Left ventricle myocardium inferior (tissue), 1 donor: Measurements from ENCODE around the gene MUC2. TPM values are rescaled to one million over a fixed set of nuclear protein-coding genes. Genes with fewer than 3 reads are reported as not detected.

ENCODE experiments used
- DNase-seq: peaks from one replicate; pipeline ENCODE4 v3.0.0-alpha.2; 2020
- H3K27ac ChIP-seq: fragments of 200-600 bp; replicated peaks from 2 replicates; pipeline ENCODE4 v1.8.0; 2021
- H3K27me3 ChIP-seq: fragments of 200-600 bp; 2 replicates; pipeline ENCODE4 v1.8.0; 2021; ENCODE audit warnings: low read depth
- H3K36me3 ChIP-seq: fragments of 200-600 bp; 2 replicates; pipeline ENCODE4 v1.8.0; 2021
- H3K4me1 ChIP-seq: fragments of 200-600 bp; 2 replicates; pipeline ENCODE4 v1.8.0; 2021
- H3K4me3 ChIP-seq: fragments of 200-600 bp; 2 replicates; pipeline ENCODE4 v1.8.0; 2021; ENCODE audit warnings: mild to moderate bottlenecking, moderate library complexity
- H3K9me3 ChIP-seq: fragments of 200-600 bp; replicated peaks from 2 replicates; pipeline ENCODE4 v1.8.0; 2021
- CTCF ChIP-seq: fragments of 200-600 bp; IDR thresholded peaks from 2 replicates; pipeline ENCODE4 v1.8.0; 2021; ENCODE audit warnings: antibody characterized with exemption, mild to moderate bottlenecking, borderline replicate concordance
- intact Hi-C: fragments of 100-400 bp; cut with micrococcal nuclease; formaldehyde crosslinking; loops from one replicate; pipeline ENCODE4 v1.11.0; 2022
- total RNA-seq: library from RNA; stranded (reverse); fragmentation: NEBNext Ultra II Directional; extraction: Animal tissue kit (Norgen Biotek cat#: 25700); gene quantifications from one replicate; pipeline ENCODE4 v1.2.1, GENCODE V29; 2021
- donor health status: DM: no; HTN: yes; CAD: no; lungs with severe emphysema.

The MUC2 gene
- total RNA-seq, 1 donor from 2014 or later = 0.03 TPM

GRCh38 chr11:1103401-1104360 is 29.0 kb downstream of the MUC2 start:
- Histone ChIP-seq H3K36me3 (no peaks in the 10 kb centered on the region), H3K4me1 (no peaks in the 10 kb centered on the region), H3K27ac (no peak overlapping the region), H3K9me3 (no peaks in the 10 kb centered on the region), H3K4me3 (no peak overlapping the region), H3K27me3 (peaks cover 25% of the 10 kb centered on the region)
- TF ChIP-seq CTCF = no peak
- intact Hi-C loops = no loop called here
- DNase-seq = no peak

- DNase-seq = no peak
- intact Hi-C loops = no loop called here
- Histone ChIP-seq H3K36me3 (no peaks in the 10 kb centered on the region), H3K4me3 (no peak overlapping the region), H3K9me3 (no peaks in the 10 kb centered on the region), H3K4me1 (no peaks in the 10 kb centered on the region), H3K27me3 (peaks cover 34% of the 10 kb centered on the region), H3K27ac (no peak overlapping the region)
- no peak for TF ChIP-seq CTCF
Observed at GRCh38 chr11:1104411-1105182, 29.9 kb downstream of the MUC2 start.

GRCh38 chr11:1105183-1105565 is 30.5 kb downstream of the MUC2 start:
- Histone ChIP-seq H3K27me3 (peaks cover 39% of the 10 kb centered on the region), H3K4me1 (no peaks in the 10 kb centered on the region), H3K36me3 (no peaks in the 10 kb centered on the region), H3K27ac (no peak overlapping the region), H3K9me3 (no peaks in the 10 kb centered on the region), H3K4me3 (no peak overlapping the region)
- intact Hi-C loops = no loop called here
- DNase-seq = no peak
- TF ChIP-seq CTCF = no peak

- DNase-seq = no peak
- peaks cover 39% of the 10 kb centered on the region for H3K27me3 ChIP-seq
- no peak overlapping the region for H3K27ac ChIP-seq
- no peaks in the 10 kb centered on the region for H3K4me1 ChIP-seq
- no peak for TF ChIP-seq CTCF
- H3K4me3 ChIP-seq = no peak overlapping the region
- intact Hi-C loops = no loop called here
- no peaks in the 10 kb centered on the region for H3K9me3 ChIP-seq
- H3K36me3 ChIP-seq = no peaks in the 10 kb centered on the region
Observed at GRCh38 chr11:1106387-1106786, 31.7 kb downstream of the MUC2 start.

- Histone ChIP-seq H3K36me3 (no peaks in the 10 kb centered on the region), H3K4me3 (no peak overlapping the region), H3K27ac (no peak overlapping the region), H3K27me3 (peaks cover 43% of the 10 kb centered on the region), H3K9me3 (no peaks in the 10 kb centered on the region), H3K4me1 (no peaks in the 10 kb centered on the region)
- DNase-seq = no peak
- no peak for TF ChIP-seq CTCF
- intact Hi-C loops = no loop called here
Observed at GRCh38 chr11:1107316-1108245, 32.9 kb downstream of the MUC2 start.
